Esophagus mucosa (tissue), 1 donor: ENCODE data around the gene RAP2B. TPM values are rescaled to one million over a fixed set of nuclear protein-coding genes. Genes with fewer than 3 reads are reported as not detected.

ENCODE experiments used
- ATAC-seq: fragments of 200-7000 bp; cut with Tn5 transposase; one replicate; pipeline ENCODE4 v1.9.1; 2020
- total RNA-seq: library from RNA; stranded (reverse); gene quantifications from one replicate; pipeline ENCODE4 v1.2.4, GENCODE V29; 2023
- donor health status: DM: yes; HTN: yes; CAD: no.

RAP2B gene
- total RNA-seq, 1 donor from 2014 or later = 28.8 TPM

DNA sequence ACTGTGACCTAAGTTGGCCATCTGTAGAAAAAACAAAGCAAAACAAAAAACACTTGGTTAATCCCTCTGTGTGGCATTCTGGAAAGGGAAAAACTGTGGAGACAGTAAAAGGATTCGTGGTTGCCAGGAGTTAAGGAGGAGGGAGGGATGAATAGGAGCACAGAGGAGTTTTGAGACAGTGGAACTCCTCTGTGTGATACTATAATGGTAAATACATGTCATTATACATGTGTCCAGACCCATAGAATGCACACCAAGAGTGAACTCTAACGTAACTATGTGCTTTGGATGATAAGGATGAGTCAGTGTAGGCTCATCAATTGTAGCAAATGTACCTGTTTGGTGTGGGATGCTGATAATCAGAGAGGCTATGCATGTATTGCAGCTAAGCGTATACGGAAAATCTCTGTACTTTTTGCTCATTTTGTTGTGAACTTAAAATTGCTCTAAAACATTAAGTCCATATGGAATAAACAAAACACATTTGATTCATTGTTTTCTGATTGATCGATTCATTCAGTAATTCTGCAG, 33.4 kb downstream of the RAP2B start:
- ATAC-seq = no peak

GRCh38 chr3:153209596-153209995, 47.6 kb downstream of the RAP2B start:
- peak; percentile 99 for ATAC-seq

- ATAC-seq = peak; percentile 35
Measured at GRCh38 chr3:153210146-153210545, 48.1 kb downstream of the RAP2B start.

DNA sequence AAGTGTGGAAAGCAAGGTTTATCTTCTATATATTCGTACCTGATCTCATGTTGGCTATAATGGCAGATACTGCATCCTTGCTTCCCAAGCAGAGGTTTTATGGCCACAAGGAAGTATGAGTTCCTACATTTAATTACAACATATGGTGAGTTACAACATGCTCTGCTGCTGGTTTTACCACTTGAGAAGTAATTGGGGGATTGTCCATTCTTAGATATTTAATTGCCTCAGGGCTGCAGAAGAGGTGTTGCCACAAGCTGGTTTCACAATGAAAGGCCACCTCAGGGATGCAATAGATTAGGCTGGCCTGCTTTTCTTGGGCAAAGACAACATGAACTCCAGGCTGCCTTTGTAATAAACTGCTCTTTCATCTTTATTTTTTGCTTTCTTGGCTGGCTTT, 48.6 kb downstream of the RAP2B start:
- ATAC-seq = peak; percentile 56

DNA sequence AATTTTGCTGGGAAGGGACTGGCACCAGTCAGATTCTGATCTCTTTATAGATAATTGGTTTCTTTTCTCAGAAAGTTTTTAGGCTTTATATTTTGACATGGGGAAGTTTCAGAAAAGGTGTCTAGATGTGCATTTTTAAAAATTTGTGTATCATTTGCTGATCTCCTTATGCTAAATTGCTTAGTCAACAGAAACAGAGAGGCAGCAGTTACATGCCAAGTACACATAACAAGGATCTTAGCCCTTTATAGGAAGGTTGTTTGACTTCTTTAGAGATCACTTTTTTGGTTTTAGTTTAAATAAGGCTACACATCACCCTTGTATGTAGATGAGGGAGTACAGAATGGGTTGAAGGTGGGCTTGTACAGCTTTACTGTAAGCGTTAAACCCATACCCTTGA, 53.5 kb downstream of the RAP2B start:
- ATAC-seq = no peak

- ATAC-seq = no peak
Measured at GRCh38 chr3:153215966-153216365, 53.9 kb downstream of the RAP2B start.

DNA sequence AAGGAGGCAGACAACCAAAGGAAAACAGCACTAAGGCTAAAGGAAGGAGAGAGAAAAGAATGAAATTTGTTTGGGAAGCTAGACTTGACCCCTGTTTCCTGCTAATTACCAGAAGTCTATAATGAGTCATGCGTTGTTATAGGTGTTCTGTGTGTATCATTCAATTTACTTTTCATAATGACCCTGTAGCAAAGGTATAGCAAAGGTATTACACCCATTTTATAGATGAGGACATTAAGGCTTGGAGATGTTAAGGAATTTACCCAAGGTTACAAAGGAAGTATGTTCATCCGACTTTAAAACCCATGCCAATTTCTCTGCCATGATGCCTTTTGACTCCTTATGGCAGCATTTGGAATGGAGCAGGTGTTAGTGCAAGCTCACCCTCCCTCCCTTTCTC, 54.9 kb downstream of the RAP2B start:
- ATAC-seq = no peak

- no peak for ATAC-seq
Measured at GRCh38 chr3:153219146-153219545, 57.1 kb downstream of the RAP2B start.
